Activated CD8-positive, alpha-beta memory T cell treated with anti-CD3 and anti-CD28 coated beads for 4 hours (primary cell): Measurements from ENCODE around the gene ADGRG6.

Experiments used
- DNase-seq, 2 donors: peaks; one replicate each; pipeline ENCODE4 v3.0.0-alpha.2; 2020; ENCODE audit warnings: low read depth in 2 of 2

Gene ADGRG6

GRCh38 chr6:142321451-142321850 is 19.6 kb downstream of the ADGRG6 start:
- no peak for DNase-seq

GRCh38 chr6:142322066-142322465 is 20.3 kb downstream of the ADGRG6 start:
- DNase-seq: no peak

GRCh38 chr6:142322504-142323198 is 20.8 kb downstream of the ADGRG6 start:
- DNase-seq: no peak

- DNase-seq: no peak
These were observed 21.6 kb downstream of the ADGRG6 start for GRCh38 chr6:142323377-142323776.

GRCh38 chr6:142324111-142324510 is 22.3 kb downstream of the ADGRG6 start:
- no peak for DNase-seq

- no peak for DNase-seq
These were observed 23.3 kb downstream of the ADGRG6 start for GRCh38 chr6:142325111-142325510.

GRCh38 chr6:142326540-142326939 is 24.7 kb downstream of the ADGRG6 start:
- no peak for DNase-seq

- DNase-seq: no peak
These were observed 26.3 kb downstream of the ADGRG6 start for GRCh38 chr6:142328070-142328469.

GRCh38 chr6:142329486-142330113 is 27.8 kb downstream of the ADGRG6 start:
- no peak for DNase-seq

GRCh38 chr6:142331075-142331551 is 29.3 kb downstream of the ADGRG6 start:
- DNase-seq: no peak

GRCh38 chr6:142331601-142332000 is 29.8 kb downstream of the ADGRG6 start:
- no peak for DNase-seq

GRCh38 chr6:142332393-142333098 is 30.7 kb downstream of the ADGRG6 start:
- no peak for DNase-seq

GRCh38 chr6:142333431-142333830 is 31.6 kb downstream of the ADGRG6 start:
- no peak for DNase-seq

- no peak for DNase-seq
These were observed 32.5 kb downstream of the ADGRG6 start for GRCh38 chr6:142334294-142334693.

- no peak for DNase-seq
These were observed 33.6 kb downstream of the ADGRG6 start for GRCh38 chr6:142335415-142335814.

GRCh38 chr6:142336183-142336582 is 34.4 kb downstream of the ADGRG6 start:
- DNase-seq: no peak

- DNase-seq: no peak
These were observed 35.0 kb downstream of the ADGRG6 start for GRCh38 chr6:142336787-142337186.

- no peak for DNase-seq
These were observed 37.3 kb downstream of the ADGRG6 start for GRCh38 chr6:142339113-142339512.

- no peak for DNase-seq
These were observed 38.3 kb downstream of the ADGRG6 start for GRCh38 chr6:142339968-142340658.

- no peak for DNase-seq
These were observed 40.1 kb downstream of the ADGRG6 start for GRCh38 chr6:142341855-142342330.

- DNase-seq: no peak
These were observed 41.2 kb downstream of the ADGRG6 start for GRCh38 chr6:142342986-142343385.

- DNase-seq: no peak
These were observed 42.1 kb downstream of the ADGRG6 start for GRCh38 chr6:142343938-142344337.
